GM10248 (cell line): ENCODE data around the gene URB2.

Source experiments
- CTCF ChIA-PET: fragments of 300-600 bp; sonication (Branson Sonifier 250); formaldehyde crosslinking; extraction: SDS; loops from one replicate; lab custom pipeline; 2021; ENCODE audit warnings: antibody characterized with exemption; lab: Yijun Ruan, JAX
- POLR2A ChIA-PET: fragments of 350-650 bp; sonication (Branson Sonifier 250); formaldehyde crosslinking; extraction: SDS; loops from one replicate; lab custom pipeline; 2020; ENCODE audit warnings: antibody characterized with exemption; lab: Yijun Ruan, JAX
- DNase-seq: peaks from one replicate; pipeline ENCODE4 v3.0.0; 2012; ENCODE audit errors: extremely low spot score
- TF ChIP-seq, protein P1 (sequence below): IDR thresholded peaks from 2 replicates; pipeline ENCODE4 v1.5.1; 2012; ENCODE audit warnings: mild to moderate bottlenecking, low read depth; ENCODE audit errors: extremely low read depth, missing control alignments, control extremely low read depth

Gene URB2

DNA sequence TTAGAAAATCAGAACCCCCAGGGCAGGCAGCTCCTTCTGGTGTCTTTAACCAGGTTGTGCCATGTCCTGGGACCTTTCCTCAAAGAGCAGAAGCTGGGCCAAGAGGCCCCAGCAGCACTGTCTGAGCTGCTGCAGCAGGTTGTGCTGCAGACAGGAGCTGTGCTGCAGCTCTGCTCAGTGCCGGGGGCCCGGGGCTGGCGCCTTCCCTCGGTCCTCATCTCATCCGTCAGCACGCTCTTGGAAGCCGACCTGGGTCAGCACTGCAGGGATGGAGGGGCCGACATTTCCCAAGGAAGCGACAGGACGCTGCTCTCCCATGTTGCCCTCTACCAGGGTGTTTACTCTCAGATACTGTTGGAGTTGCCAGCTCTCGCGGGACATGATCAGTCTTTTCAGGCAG lies 11.7 kb downstream of the URB2 start:
- CTCF ChIA-PET = interaction anchor here (0.9 to 3.3 kb wide), 3 partner anchors 10 to 79 kb away, joined by 3 to 13 read pairs (median 5); partner anchors contain the start of genes ABCB10 and URB2
- POLR2A ChIA-PET = no interaction called here
- TF ChIP-seq, protein P1, sequence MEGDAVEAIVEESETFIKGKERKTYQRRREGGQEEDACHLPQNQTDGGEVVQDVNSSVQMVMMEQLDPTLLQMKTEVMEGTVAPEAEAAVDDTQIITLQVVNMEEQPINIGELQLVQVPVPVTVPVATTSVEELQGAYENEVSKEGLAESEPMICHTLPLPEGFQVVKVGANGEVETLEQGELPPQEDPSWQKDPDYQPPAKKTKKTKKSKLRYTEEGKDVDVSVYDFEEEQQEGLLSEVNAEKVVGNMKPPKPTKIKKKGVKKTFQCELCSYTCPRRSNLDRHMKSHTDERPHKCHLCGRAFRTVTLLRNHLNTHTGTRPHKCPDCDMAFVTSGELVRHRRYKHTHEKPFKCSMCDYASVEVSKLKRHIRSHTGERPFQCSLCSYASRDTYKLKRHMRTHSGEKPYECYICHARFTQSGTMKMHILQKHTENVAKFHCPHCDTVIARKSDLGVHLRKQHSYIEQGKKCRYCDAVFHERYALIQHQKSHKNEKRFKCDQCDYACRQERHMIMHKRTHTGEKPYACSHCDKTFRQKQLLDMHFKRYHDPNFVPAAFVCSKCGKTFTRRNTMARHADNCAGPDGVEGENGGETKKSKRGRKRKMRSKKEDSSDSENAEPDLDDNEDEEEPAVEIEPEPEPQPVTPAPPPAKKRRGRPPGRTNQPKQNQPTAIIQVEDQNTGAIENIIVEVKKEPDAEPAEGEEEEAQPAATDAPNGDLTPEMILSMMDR = no peak

DNA sequence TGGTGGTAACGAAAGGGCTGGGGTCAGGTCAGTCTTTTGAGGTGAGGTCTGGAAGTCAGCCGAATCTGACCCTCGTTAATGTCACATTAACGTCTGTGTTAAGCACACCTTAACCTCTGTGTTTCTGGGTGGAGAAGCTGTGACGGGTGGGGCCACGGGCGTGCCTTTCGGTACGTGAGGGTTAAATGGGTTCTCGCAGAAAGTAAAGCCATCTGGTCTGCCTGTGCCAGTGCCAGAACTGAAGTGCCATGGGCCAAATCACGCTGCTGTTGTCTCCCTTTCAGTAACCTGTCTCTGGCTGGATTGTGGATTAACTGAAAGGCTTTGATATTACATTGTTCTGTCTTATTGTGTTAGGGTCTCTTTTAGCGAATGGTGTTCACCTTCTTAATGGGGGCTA lies 14.4 kb downstream of the URB2 start:
- DNase-seq = no peak
- TF ChIP-seq, protein P1 = no peak
- ChIA-PET POLR2A (no interaction called here), CTCF (no interaction called here)

More for the DNA sequence above, 11.7 kb downstream of the URB2 start:
- no peak for DNase-seq

DNA sequence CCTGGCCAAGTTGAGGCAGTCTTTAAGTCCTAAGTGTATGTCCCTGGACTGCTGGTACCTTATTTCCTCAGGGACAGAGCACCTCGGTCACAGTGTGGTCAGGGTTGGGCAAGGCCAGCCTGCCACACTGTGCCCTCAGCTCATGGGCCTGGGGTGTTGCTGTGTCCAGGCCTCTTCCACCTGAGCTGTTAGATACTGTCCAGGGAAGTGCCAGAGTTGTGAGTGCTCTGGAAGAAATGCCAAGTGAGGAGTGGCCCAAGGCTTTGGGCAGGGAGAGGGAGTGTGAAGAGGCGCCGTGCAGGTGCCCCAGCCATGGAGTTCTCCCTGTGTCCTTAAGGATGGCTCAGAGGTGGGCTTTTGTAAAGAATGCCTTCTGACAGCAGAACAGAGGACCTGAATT lies 15.3 kb downstream of the URB2 start:
- ChIA-PET CTCF (no interaction called here), POLR2A (no interaction called here)
- DNase-seq = no peak
- TF ChIP-seq, protein P1 = no peak

DNA sequence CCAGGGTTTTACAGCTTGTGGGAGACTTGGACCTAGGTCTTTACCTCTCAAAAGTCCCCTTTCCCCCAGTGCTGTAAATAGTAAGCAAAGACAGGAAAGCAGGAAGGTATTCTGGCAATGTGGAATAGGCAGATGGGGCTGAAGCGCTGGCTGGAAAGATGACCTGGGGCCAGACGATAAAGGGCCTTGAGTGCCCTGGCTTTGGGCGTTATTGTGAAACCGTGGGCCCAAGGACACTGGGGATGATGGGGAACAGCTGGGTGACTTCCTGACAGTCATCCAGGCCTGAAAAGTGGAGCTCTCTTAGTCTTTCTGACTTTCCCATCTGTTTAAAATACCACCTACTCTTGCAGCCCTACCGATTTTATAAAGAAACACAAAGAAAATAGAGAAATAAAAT lies 16.3 kb downstream of the URB2 start:
- CTCF ChIA-PET = interaction anchor here (1.2 kb wide), 1 partner anchor 19 kb away, joined by 4 read pairs; no protein-coding TSS in a partner anchor
- DNase-seq = no peak
- TF ChIP-seq, protein P1 = no peak
- POLR2A ChIA-PET = no interaction called here

DNA sequence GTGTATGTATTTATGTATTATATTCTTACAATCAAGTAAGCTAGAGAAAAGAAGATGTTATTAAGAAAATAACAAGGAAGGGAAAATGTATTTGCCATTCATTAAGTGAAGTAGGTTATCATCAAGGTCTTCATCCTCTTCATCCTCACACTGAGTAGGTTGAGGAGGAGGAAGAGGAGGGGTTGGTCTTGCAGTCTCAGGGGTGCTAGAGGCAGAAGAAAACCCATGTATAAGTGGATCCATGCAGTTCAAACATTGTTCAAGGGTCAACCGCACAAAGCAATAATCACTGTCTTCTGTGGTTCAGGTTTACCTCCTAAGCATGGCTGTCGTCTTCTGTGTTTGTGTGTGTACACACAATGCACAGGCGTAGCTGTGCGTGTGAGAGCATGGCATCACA lies 16.9 kb downstream of the URB2 start:
- POLR2A ChIA-PET = no interaction called here
- CTCF ChIA-PET = interaction anchor here (1.1 to 1.2 kb wide), 2 partner anchors 9 to 18 kb away, joined by 3 to 4 read pairs; no protein-coding TSS in a partner anchor
- no peak for DNase-seq
- TF ChIP-seq, protein P1 = no peak

DNA sequence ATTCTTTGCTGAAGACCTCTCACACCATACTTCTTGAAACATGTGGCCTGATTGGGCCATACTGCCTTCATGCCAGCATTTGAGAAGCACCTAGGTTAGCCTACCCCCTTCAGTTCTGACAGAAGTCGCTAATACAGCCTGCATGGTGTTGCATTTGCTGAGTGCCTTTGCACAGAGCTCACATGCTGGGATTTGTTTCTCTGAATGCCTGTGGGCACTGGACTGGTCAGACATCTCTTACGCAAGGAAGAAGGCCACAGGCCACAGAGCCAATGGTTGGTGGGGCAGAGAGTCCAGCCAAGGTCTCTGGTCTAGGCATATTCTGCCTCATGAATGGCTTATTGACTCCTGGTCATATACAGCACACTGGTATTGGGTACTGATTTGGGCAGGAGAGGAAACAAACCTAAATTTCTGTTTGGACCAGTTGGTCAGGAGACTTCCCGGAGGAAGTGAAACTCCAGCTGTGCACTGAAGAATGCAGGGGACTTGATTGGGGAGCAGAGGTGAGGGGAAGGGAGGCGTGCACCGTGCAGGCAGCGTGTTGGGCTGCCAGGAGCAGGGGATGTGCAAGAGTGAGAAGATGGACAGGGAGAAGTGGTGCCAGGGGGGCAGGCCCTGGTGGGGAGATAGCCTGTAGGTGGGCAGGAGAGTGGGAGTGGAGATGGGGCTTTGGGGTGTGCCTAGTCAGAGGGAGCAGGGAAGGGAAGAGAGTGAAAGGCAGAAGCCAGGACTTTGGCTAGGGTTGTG lies 18.1 kb downstream of the URB2 start:
- ChIA-PET CTCF (interaction anchor here (1.4 kb wide), 1 partner anchor 15 kb away, joined by 4 read pairs; no protein-coding TSS in a partner anchor), POLR2A (no interaction called here)
- DNase-seq = peak; percentile 28
- TF ChIP-seq, protein P1 = no peak
